ENCODE measurements around the gene BBX.

DNA sequence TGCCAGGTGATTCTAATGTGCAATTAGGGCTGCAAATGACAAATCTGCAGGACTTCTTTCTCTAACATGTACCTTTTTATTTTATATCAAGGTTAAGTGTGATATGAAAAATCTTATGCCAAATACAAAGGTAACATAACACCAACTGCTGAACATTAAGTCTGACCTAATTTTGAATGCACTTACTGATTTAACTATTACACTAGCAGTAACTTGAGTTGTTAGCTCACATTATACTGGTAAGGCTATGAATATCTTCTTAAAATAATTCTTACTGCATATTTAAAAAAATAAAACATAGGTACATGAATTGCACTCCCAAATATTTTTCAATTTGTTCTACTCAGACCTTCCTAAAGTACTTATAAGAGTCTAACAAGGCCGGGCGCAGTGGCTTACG lies 308.8 kb downstream of the BBX start:
- TF ChIP-seq POLR2A (IDR thresholded peaks at IDR 0.05; ENCODE audit: low read length) (no peak), GATA1 (IDR thresholded peaks at IDR 0.05; ENCODE audit: low read depth, low read length) (no peak)
